Measurements from ENCODE around the gene COQ10B. TPM values are rescaled to one million over a fixed set of nuclear protein-coding genes. Genes with fewer than 3 reads are reported as not detected.
A peak's percentile ranks its signal among the peaks of the same experiment; 100 is the strongest.
"Not testable (repeated sequence)": the region's sequence is repeated elsewhere in the genome, so short reads cannot be mapped to it uniquely, and the experiment has no call there.

The COQ10B gene
- total RNA-seq, 1 experiment from 2014 or later, result 34.7 TPM

DNA sequence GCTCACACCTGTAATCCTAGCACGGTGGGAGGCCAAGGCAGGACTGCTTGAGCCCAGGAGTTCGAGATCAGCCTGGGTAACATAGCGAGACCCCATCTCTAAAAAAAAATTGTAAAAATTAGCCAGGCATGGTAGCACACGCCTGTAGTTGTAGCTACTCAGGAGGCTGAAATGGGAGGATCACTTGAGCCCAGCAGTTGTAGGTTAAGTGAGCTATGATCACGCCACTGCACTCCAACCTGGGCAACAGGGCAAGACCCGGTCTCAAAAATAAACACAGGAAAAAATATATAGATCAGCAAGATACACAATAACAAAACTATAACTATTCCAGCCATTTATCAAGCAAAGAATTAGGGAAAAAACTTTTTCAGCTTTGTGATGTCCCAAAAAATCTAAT, 21.5 kb upstream of the COQ10B start:
- DNase-seq (ENCODE audit: low read depth, low spot score) (no peak), ATAC-seq (no peak)
- Histone ChIP-seq H3K27me3 (ENCODE audit: control insufficient read depth, insufficient read depth, low read length) (no peaks in the 10 kb centered on the region), H3K4me1 (ENCODE audit: control insufficient read depth, insufficient read depth, low read length) (peaks cover 49% of the 10 kb centered on the region; the same call in 1 of the 2 replicates), H3K36me3 (ENCODE audit: control insufficient read depth, insufficient read depth, low read length) (peaks cover 10% of the 10 kb centered on the region; the same call in 1 of the 2 replicates), H3K9me3 (ENCODE audit: control insufficient read depth, insufficient read depth, low read depth, low read length) (no peaks in the 10 kb centered on the region), H3K27ac (ENCODE audit: low read length) (peak overlapping the region; percentile 2), H3K4me3 (ENCODE audit: low read depth in 2 of 2, low read length in 2 of 2) (no peak overlapping the region)
- no peak for TF ChIP-seq TCF7L2 (IDR thresholded peaks at IDR 0.05; ENCODE audit: low read depth, low read length)
- TF ChIP-seq POLR2AphosphoS5 (IDR thresholded peaks at IDR 0.05; ENCODE audit: low read depth, low read length), result no peak
- in situ Hi-C loops (cut with HindIII; ENCODE audit: low pct_unique_long_range_greater_than_20kb, low sequenced_read_pairs) (no loop called here), intact Hi-C loops (cut with micrococcal nuclease; ENCODE audit: unreplicated experiment) (no loop called here)
- ChIA-PET POLR2A (interaction anchor here (1.0 kb wide), 1 partner anchor 58 kb away, joined by 8 read pairs; no protein-coding TSS in a partner anchor), CTCF (no interaction called here)
- BruUV-seq (replicated peaks), result no TSS peak

- POLR2A ChIA-PET, result interaction anchor here (0.6 kb wide), 1 partner anchor 22 kb away, joined by 3 read pairs; no protein-coding TSS in a partner anchor
- H3K9me3 ChIP-seq (ENCODE audit: control insufficient read depth, insufficient read depth, low read depth, low read length); H3K27ac ChIP-seq (ENCODE audit: low read length); in situ Hi-C loops (cut with HindIII; ENCODE audit: low pct_unique_long_range_greater_than_20kb, low sequenced_read_pairs); H3K27me3 ChIP-seq (ENCODE audit: control insufficient read depth, insufficient read depth, low read length); CTCF ChIA-PET; intact Hi-C loops (cut with micrococcal nuclease; ENCODE audit: unreplicated experiment); ATAC-seq; BruUV-seq (replicated peaks); H3K36me3 ChIP-seq (ENCODE audit: control insufficient read depth, insufficient read depth, low read length); DNase-seq (ENCODE audit: low read depth, low spot score): not testable (repeated sequence)
- Histone ChIP-seq H3K4me3 (ENCODE audit: low read depth in 2 of 2, low read length in 2 of 2) (peak overlapping the region in 1 of 2 experiments; percentile 85), H3K4me1 (ENCODE audit: control insufficient read depth, insufficient read depth, low read length) (peaks cover 42% of the 10 kb centered on the region; the same call in 1 of the 2 replicates)
Observed at GRCh38 chr2:197432527-197432926, 20.8 kb upstream of the COQ10B start.

DNA sequence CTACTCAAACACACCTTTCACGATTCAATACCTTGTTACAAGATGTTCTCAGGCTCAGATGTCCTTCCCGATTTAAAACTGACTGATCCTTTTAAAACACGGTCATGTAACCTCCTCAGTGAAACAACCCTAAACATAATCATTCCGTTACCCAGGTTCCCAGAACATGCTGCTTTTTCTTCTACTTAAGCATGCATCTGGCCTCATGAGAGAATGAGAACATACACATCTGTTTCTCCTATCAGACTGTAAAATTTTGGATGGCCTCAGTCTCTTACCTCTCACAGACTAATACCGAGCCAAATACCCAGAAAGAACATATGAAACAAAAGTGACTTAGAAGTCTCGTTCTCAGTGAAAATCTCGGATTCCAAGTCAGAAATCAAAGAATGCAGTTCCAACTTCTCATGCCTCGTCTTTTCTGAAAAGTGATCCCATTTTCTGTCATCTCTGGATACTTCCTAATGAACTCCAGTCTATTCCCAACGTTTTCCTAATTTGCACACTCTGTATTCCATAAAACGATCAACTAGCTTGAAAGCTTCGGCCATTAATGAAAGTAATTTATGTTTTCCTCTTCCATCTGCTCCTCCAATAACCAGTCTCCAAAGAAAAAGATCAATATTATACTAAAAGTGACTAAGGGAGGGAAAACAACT, 19.4 kb upstream of the COQ10B start:
- Histone ChIP-seq H3K9me3 (ENCODE audit: control insufficient read depth, insufficient read depth, low read depth, low read length) (no peaks in the 10 kb centered on the region), H3K27me3 (ENCODE audit: control insufficient read depth, insufficient read depth, low read length) (no peaks in the 10 kb centered on the region), H3K36me3 (ENCODE audit: control insufficient read depth, insufficient read depth, low read length) (peaks cover 10% of the 10 kb centered on the region; the same call in 1 of the 2 replicates), H3K4me3 (ENCODE audit: low read depth in 2 of 2, low read length in 2 of 2) (peak overlapping the region; percentile 85 to 99), H3K27ac (ENCODE audit: low read length) (peak overlapping the region; percentile 99), H3K4me1 (ENCODE audit: control insufficient read depth, insufficient read depth, low read length) (peaks cover 33% of the 10 kb centered on the region; the same call in 1 of the 2 replicates)
- no peak for DNase-seq (ENCODE audit: low read depth, low spot score)
- ChIA-PET POLR2A (interaction anchor here (0.6 to 3.2 kb wide), 3 partner anchors 18 to 92 kb away, joined by 3 to 15 read pairs (median 3); partner anchors contain the start of gene COQ10B), CTCF (no interaction called here)
- TSS peak; percentile 82 for BruUV-seq (replicated peaks)
- intact Hi-C loops (cut with micrococcal nuclease; ENCODE audit: unreplicated experiment), result no loop called here
- in situ Hi-C loops (cut with HindIII; ENCODE audit: low pct_unique_long_range_greater_than_20kb, low sequenced_read_pairs), result no loop called here
- ATAC-seq, result no peak
- TF ChIP-seq, protein P1, sequence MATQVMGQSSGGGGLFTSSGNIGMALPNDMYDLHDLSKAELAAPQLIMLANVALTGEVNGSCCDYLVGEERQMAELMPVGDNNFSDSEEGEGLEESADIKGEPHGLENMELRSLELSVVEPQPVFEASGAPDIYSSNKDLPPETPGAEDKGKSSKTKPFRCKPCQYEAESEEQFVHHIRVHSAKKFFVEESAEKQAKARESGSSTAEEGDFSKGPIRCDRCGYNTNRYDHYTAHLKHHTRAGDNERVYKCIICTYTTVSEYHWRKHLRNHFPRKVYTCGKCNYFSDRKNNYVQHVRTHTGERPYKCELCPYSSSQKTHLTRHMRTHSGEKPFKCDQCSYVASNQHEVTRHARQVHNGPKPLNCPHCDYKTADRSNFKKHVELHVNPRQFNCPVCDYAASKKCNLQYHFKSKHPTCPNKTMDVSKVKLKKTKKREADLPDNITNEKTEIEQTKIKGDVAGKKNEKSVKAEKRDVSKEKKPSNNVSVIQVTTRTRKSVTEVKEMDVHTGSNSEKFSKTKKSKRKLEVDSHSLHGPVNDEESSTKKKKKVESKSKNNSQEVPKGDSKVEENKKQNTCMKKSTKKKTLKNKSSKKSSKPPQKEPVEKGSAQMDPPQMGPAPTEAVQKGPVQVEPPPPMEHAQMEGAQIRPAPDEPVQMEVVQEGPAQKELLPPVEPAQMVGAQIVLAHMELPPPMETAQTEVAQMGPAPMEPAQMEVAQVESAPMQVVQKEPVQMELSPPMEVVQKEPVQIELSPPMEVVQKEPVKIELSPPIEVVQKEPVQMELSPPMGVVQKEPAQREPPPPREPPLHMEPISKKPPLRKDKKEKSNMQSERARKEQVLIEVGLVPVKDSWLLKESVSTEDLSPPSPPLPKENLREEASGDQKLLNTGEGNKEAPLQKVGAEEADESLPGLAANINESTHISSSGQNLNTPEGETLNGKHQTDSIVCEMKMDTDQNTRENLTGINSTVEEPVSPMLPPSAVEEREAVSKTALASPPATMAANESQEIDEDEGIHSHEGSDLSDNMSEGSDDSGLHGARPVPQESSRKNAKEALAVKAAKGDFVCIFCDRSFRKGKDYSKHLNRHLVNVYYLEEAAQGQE (IDR thresholded peaks at IDR 0.05; ENCODE audit: insufficient read depth in 1 of 2, low read depth in 2 of 2, low read length in 1 of 2), result no peak
- TF ChIP-seq CTCF (IDR thresholded peaks at IDR 0.05) (no peak), SIN3A (IDR thresholded peaks at IDR 0.05; ENCODE audit: borderline replicate concordance, insufficient read depth, low read depth, low read length) (no peak), TCF7L2 (IDR thresholded peaks at IDR 0.05; ENCODE audit: low read depth, low read length) (no peak), POLR2AphosphoS5 (IDR thresholded peaks at IDR 0.05; ENCODE audit: low read depth, low read length) (no peak)

All from Panc1 (cell line).